GM23338 (cell line): ENCODE measurements around the gene DPYD. TPM values are rescaled to one million over a fixed set of nuclear protein-coding genes. Genes with fewer than 3 reads are reported as not detected.

ENCODE experiments used
- ATAC-seq: fragments of 200-7000 bp; cut with Tn5 transposase; 3 replicates; pipeline ENCODE4 v1.9.1; 2020
- DNase-seq: peaks from one replicate; pipeline ENCODE4 v3.0.0-alpha.2; 2015; ENCODE audit warnings: low spot score
- H2AFZ ChIP-seq: fragments of 200-600 bp; sonication (generic); 2 replicates; pipeline ENCODE4 v1.8.0; 2016; ENCODE audit warnings: antibody characterized with exemption, mild to moderate bottlenecking, moderate library complexity
- H3F3A ChIP-seq: fragments of 200-600 bp; sonication (generic); replicated peaks from 2 replicates; pipeline ENCODE4 v1.8.0; 2017; ENCODE audit warnings: antibody characterized with exemption, mixed run types, low read depth
- H3K27ac ChIP-seq: fragments of 200-600 bp; sonication (generic); 2 replicates; pipeline ENCODE4 v1.6.1; 2016; ENCODE audit warnings: low read depth
- H3K27me3 ChIP-seq: fragments of 200-600 bp; sonication (generic); 2 replicates; pipeline ENCODE4 v1.8.0; 2016; ENCODE audit warnings: mild to moderate bottlenecking, mixed run types, moderate library complexity; ENCODE audit not compliant: insufficient read depth
- H3K36me3 ChIP-seq: fragments of 200-600 bp; sonication (generic); 2 replicates; pipeline ENCODE4 v1.8.0; 2016; ENCODE audit warnings: mild to moderate bottlenecking; ENCODE audit not compliant: insufficient read depth
- H3K4me1 ChIP-seq: fragments of 200-600 bp; sonication (generic); 2 replicates; pipeline ENCODE4 v1.8.0; 2016; ENCODE audit warnings: mild to moderate bottlenecking, moderate library complexity; ENCODE audit not compliant: insufficient read depth
- H3K4me2 ChIP-seq: fragments of 200-600 bp; sonication (generic); 2 replicates; pipeline ENCODE4 v1.7.1; 2017; ENCODE audit warnings: mixed run types
- H3K4me3 ChIP-seq: fragments of 200-600 bp; sonication (generic); 2 replicates; pipeline ENCODE4 v1.6.1; 2016; ENCODE audit warnings: mixed run types
- H3K79me2 ChIP-seq: fragments of 200-600 bp; sonication (generic); replicated peaks from 2 replicates; pipeline ENCODE4 v1.8.0; 2017; ENCODE audit warnings: mild to moderate bottlenecking; ENCODE audit not compliant: insufficient read depth
- H3K9me2 ChIP-seq: fragments of 200-600 bp; sonication (generic); 2 replicates; pipeline ENCODE4 v1.8.0; 2017; ENCODE audit not compliant: insufficient read depth
- H4K20me1 ChIP-seq: fragments of 200-600 bp; sonication (generic); replicated peaks from 2 replicates; pipeline ENCODE4 v1.8.0; 2017; ENCODE audit warnings: mild to moderate bottlenecking; ENCODE audit not compliant: insufficient read depth
- H3K27ac Mint-ChIP-seq: 2 replicates; pipeline ENCODE4 v1.8.0; 2020; ENCODE audit warnings: inconsistent platforms, mild to moderate bottlenecking, moderate library complexity, mixed read lengths
- H3K27me3 Mint-ChIP-seq: 3 replicates; pipeline ENCODE4 v1.8.0; 2022; ENCODE audit warnings: low read depth, mild to moderate bottlenecking, moderate library complexity, mixed read lengths, inconsistent platforms; ENCODE audit not compliant: insufficient read depth, poor library complexity
- H3K36me3 Mint-ChIP-seq: 3 replicates; pipeline ENCODE4 v1.8.0; 2021; ENCODE audit warnings: low read depth, mild to moderate bottlenecking, inconsistent platforms, moderate library complexity, mixed read lengths
- H3K4me1 Mint-ChIP-seq: 3 replicates; pipeline ENCODE4 v1.8.0; 2020; ENCODE audit warnings: mild to moderate bottlenecking, inconsistent platforms, mixed read lengths
- H3K4me3 Mint-ChIP-seq: 3 replicates; pipeline ENCODE4 v1.8.0; 2021; ENCODE audit warnings: moderate library complexity, mild to moderate bottlenecking, inconsistent platforms, mixed read lengths
- H3K9me3 Mint-ChIP-seq: 3 replicates; pipeline ENCODE4 v1.8.0; 2020; ENCODE audit warnings: moderate library complexity, mild to moderate bottlenecking, inconsistent platforms, mixed read lengths
- CREB1 ChIP-seq: fragments of 250-450 bp; sonication (Bioruptor Pico); IDR thresholded peaks from 2 replicates; pipeline ENCODE4 v1.5.0; 2020; ENCODE audit warnings: low read depth, mild to moderate bottlenecking, moderate library complexity
- EZH2 ChIP-seq: fragments of 200-600 bp; sonication (generic); IDR thresholded peaks from one replicate; pipeline ENCODE4 v1.8.0; 2017; ENCODE audit warnings: antibody characterized with exemption, mild to moderate bottlenecking, low read depth; ENCODE audit not compliant: unreplicated experiment
- EZH2phosphoT487 ChIP-seq: fragments of 200-600 bp; sonication (generic); IDR thresholded peaks from one replicate; pipeline ENCODE4 v1.8.1; 2018; ENCODE audit warnings: antibody characterized with exemption; ENCODE audit not compliant: unreplicated experiment
- JUNB ChIP-seq: IDR thresholded peaks from one replicate; pipeline ENCODE4 v1.6.1; 2016; ENCODE audit warnings: antibody characterized with exemption; ENCODE audit not compliant: unreplicated experiment
- NANOG ChIP-seq: IDR thresholded peaks from 2 replicates; pipeline ENCODE4 v1.6.1; 2016; ENCODE audit warnings: antibody characterized with exemption, borderline replicate concordance
- POLR2AphosphoS5 ChIP-seq: IDR thresholded peaks from 2 replicates; pipeline ENCODE4 v1.6.1; 2016; ENCODE audit warnings: antibody characterized with exemption, low read depth
- STAT1 ChIP-seq: IDR thresholded peaks from one replicate; pipeline ENCODE4 v1.6.1; 2016; ENCODE audit warnings: antibody characterized with exemption; ENCODE audit not compliant: unreplicated experiment
- ZNF114 ChIP-seq: fragments of 250-450 bp; sonication (Bioruptor Pico); IDR thresholded peaks from 2 replicates; pipeline ENCODE4 v1.5.0; 2020; ENCODE audit warnings: mild to moderate bottlenecking, moderate library complexity
- ZNF331 ChIP-seq: fragments of 250-450 bp; sonication (Bioruptor Pico); IDR thresholded peaks from 2 replicates; pipeline ENCODE4 v1.5.0; 2020; ENCODE audit warnings: low read depth, mild to moderate bottlenecking, moderate library complexity
- polyA plus RNA-seq: library from polyadenylated mRNA; unstranded; fragments of >200 nt; fragmentation: Nextera tagmentation; extraction: Ambion mirVana; gene quantifications from 2 replicates; pipeline ENCODE4 v1.2.1, GENCODE V29; 2016
- total RNA-seq: library from RNA; depleted of rRNA; stranded (reverse); fragments of >200 nt; shearing (Covaris generic); gene quantifications from 2 replicates; pipeline ENCODE4 v1.2.3, GENCODE V29; 2014
- TF ChIP-seq, protein P1 (sequence below), 2 experiments: fragments of 200-600 bp in 1 of 2; sonication (generic) in 1 of 2; conservative IDR thresholded peaks; 2 replicates each; pipeline versions ENCODE4 v1.5.1 to v1.6.1; 2016 to 2017; ENCODE audit warnings: antibody characterized with exemption in 2 of 2, low read depth in 2 of 2, mild to moderate bottlenecking in 2 of 2, moderate library complexity in 1 of 2
- TF ChIP-seq, protein P2 (sequence below): IDR thresholded peaks from one replicate; pipeline ENCODE4 v1.6.1; 2018; ENCODE audit warnings: antibody characterized with exemption; ENCODE audit not compliant: unreplicated experiment
- TF ChIP-seq, protein P3 (sequence below): fragments of 250-450 bp; sonication (Bioruptor Pico); IDR thresholded peaks from 2 replicates; pipeline ENCODE4 v1.5.0; 2020; ENCODE audit warnings: mild to moderate bottlenecking, moderate library complexity

DPYD gene
- total and polyA plus RNA-seq, 2 experiments from 2014 or later = 0.50 to 1.6 TPM

DNA sequence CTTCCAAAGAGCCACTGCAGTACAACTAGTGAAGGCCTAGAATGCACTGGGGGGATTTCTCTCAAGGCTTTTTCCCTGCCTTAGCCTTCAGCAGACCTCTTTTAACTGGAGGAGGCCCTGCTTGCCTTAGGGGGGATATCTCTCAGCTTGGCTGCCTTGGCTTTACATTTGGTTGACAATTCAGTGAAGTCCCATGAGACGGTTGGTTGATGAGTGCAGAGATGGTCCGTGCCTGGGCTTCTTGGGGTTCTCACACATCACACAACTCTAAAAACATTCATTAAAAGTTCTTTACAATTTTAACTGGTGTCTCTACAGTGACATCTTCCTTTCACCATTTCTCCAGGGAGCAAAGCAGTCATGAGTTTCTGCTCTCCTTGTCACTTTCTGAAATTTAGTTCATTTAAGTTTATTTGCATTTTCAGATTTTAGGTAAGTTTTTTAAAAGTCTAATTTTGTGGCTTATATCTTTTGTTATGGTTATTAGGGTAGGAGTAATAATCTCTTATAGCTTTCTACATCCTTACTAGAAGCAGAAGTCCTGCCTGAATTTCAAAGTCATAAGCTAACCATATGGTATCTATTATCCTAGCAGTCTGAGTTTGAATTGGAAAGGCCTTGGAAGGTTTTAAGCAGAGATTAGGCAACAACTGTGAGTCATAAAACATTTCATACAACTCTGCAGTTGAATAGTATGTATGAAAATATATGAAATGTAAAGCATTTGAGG lies 487.6 kb downstream of the DPYD start (continued):
- TF ChIP-seq CREB1 (CRISPR knock-in tag) (no peak), ZNF114 (CRISPR knock-in tag) (no peak), EZH2phosphoT487 (no peak)

DNA sequence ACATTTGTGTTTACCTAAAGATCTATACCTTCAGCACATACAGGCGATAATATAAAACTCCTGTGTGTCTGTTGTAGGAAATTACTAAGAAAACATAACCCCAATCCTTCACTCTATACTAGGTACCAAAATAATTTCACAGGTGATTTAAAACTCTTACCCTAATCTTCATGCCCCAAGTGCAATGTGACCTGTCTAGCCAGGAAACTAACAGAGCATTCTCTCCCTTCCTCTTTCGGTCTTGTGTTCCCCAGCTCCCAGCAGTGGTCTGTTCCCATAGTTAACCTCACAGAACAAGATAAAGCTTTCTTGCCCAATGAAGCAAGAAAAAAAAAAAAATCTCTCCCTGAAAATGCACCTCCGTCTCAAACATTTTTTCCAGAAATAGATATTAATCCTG lies 493.5 kb downstream of the DPYD start:
- H3K9me2 ChIP-seq = no peaks in the 10 kb centered on the region
- DNase-seq (no peak), ATAC-seq (no peak)
- H3K4me2 ChIP-seq = no peak overlapping the region
- no peak overlapping the region for H3K27ac Mint-ChIP-seq
- no peaks in the 10 kb centered on the region for H3K9me3 Mint-ChIP-seq
- H3K27me3 Mint-ChIP-seq = no peaks in the 10 kb centered on the region
- H3K27ac ChIP-seq = no peak overlapping the region
- H3K36me3 Mint-ChIP-seq = no peaks in the 10 kb centered on the region
- no peaks in the 10 kb centered on the region for H3K27me3 ChIP-seq
- H3F3A ChIP-seq = no peaks in the 10 kb centered on the region
- H2AFZ ChIP-seq = no peak overlapping the region
- H3K4me1 ChIP-seq = no peaks in the 10 kb centered on the region
- H3K79me2 ChIP-seq = no peaks in the 10 kb centered on the region
- peaks cover 5% of the 10 kb centered on the region; the same call in 2 of the 3 replicates for H3K4me1 Mint-ChIP-seq
- no peak overlapping the region for H3K4me3 ChIP-seq
- H3K4me3 Mint-ChIP-seq = no peak overlapping the region
- H4K20me1 ChIP-seq = no peaks in the 10 kb centered on the region
- H3K36me3 ChIP-seq = no peaks in the 10 kb centered on the region
- TF ChIP-seq EZH2 = no peak
- no peak for TF ChIP-seq JUNB
- TF ChIP-seq ZNF114 (CRISPR knock-in tag) = no peak
- no peak for TF ChIP-seq ZNF331 (CRISPR knock-in tag)
- TF ChIP-seq EZH2phosphoT487 = no peak
- TF ChIP-seq, protein P1, sequence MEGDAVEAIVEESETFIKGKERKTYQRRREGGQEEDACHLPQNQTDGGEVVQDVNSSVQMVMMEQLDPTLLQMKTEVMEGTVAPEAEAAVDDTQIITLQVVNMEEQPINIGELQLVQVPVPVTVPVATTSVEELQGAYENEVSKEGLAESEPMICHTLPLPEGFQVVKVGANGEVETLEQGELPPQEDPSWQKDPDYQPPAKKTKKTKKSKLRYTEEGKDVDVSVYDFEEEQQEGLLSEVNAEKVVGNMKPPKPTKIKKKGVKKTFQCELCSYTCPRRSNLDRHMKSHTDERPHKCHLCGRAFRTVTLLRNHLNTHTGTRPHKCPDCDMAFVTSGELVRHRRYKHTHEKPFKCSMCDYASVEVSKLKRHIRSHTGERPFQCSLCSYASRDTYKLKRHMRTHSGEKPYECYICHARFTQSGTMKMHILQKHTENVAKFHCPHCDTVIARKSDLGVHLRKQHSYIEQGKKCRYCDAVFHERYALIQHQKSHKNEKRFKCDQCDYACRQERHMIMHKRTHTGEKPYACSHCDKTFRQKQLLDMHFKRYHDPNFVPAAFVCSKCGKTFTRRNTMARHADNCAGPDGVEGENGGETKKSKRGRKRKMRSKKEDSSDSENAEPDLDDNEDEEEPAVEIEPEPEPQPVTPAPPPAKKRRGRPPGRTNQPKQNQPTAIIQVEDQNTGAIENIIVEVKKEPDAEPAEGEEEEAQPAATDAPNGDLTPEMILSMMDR (conservative IDR thresholded peaks at IDR 0.05; ENCODE audit: low read depth in 2 of 2) = no peak
- TF ChIP-seq, protein P2, sequence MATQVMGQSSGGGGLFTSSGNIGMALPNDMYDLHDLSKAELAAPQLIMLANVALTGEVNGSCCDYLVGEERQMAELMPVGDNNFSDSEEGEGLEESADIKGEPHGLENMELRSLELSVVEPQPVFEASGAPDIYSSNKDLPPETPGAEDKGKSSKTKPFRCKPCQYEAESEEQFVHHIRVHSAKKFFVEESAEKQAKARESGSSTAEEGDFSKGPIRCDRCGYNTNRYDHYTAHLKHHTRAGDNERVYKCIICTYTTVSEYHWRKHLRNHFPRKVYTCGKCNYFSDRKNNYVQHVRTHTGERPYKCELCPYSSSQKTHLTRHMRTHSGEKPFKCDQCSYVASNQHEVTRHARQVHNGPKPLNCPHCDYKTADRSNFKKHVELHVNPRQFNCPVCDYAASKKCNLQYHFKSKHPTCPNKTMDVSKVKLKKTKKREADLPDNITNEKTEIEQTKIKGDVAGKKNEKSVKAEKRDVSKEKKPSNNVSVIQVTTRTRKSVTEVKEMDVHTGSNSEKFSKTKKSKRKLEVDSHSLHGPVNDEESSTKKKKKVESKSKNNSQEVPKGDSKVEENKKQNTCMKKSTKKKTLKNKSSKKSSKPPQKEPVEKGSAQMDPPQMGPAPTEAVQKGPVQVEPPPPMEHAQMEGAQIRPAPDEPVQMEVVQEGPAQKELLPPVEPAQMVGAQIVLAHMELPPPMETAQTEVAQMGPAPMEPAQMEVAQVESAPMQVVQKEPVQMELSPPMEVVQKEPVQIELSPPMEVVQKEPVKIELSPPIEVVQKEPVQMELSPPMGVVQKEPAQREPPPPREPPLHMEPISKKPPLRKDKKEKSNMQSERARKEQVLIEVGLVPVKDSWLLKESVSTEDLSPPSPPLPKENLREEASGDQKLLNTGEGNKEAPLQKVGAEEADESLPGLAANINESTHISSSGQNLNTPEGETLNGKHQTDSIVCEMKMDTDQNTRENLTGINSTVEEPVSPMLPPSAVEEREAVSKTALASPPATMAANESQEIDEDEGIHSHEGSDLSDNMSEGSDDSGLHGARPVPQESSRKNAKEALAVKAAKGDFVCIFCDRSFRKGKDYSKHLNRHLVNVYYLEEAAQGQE = no peak
- TF ChIP-seq POLR2AphosphoS5 = no peak
- TF ChIP-seq, protein P3, sequence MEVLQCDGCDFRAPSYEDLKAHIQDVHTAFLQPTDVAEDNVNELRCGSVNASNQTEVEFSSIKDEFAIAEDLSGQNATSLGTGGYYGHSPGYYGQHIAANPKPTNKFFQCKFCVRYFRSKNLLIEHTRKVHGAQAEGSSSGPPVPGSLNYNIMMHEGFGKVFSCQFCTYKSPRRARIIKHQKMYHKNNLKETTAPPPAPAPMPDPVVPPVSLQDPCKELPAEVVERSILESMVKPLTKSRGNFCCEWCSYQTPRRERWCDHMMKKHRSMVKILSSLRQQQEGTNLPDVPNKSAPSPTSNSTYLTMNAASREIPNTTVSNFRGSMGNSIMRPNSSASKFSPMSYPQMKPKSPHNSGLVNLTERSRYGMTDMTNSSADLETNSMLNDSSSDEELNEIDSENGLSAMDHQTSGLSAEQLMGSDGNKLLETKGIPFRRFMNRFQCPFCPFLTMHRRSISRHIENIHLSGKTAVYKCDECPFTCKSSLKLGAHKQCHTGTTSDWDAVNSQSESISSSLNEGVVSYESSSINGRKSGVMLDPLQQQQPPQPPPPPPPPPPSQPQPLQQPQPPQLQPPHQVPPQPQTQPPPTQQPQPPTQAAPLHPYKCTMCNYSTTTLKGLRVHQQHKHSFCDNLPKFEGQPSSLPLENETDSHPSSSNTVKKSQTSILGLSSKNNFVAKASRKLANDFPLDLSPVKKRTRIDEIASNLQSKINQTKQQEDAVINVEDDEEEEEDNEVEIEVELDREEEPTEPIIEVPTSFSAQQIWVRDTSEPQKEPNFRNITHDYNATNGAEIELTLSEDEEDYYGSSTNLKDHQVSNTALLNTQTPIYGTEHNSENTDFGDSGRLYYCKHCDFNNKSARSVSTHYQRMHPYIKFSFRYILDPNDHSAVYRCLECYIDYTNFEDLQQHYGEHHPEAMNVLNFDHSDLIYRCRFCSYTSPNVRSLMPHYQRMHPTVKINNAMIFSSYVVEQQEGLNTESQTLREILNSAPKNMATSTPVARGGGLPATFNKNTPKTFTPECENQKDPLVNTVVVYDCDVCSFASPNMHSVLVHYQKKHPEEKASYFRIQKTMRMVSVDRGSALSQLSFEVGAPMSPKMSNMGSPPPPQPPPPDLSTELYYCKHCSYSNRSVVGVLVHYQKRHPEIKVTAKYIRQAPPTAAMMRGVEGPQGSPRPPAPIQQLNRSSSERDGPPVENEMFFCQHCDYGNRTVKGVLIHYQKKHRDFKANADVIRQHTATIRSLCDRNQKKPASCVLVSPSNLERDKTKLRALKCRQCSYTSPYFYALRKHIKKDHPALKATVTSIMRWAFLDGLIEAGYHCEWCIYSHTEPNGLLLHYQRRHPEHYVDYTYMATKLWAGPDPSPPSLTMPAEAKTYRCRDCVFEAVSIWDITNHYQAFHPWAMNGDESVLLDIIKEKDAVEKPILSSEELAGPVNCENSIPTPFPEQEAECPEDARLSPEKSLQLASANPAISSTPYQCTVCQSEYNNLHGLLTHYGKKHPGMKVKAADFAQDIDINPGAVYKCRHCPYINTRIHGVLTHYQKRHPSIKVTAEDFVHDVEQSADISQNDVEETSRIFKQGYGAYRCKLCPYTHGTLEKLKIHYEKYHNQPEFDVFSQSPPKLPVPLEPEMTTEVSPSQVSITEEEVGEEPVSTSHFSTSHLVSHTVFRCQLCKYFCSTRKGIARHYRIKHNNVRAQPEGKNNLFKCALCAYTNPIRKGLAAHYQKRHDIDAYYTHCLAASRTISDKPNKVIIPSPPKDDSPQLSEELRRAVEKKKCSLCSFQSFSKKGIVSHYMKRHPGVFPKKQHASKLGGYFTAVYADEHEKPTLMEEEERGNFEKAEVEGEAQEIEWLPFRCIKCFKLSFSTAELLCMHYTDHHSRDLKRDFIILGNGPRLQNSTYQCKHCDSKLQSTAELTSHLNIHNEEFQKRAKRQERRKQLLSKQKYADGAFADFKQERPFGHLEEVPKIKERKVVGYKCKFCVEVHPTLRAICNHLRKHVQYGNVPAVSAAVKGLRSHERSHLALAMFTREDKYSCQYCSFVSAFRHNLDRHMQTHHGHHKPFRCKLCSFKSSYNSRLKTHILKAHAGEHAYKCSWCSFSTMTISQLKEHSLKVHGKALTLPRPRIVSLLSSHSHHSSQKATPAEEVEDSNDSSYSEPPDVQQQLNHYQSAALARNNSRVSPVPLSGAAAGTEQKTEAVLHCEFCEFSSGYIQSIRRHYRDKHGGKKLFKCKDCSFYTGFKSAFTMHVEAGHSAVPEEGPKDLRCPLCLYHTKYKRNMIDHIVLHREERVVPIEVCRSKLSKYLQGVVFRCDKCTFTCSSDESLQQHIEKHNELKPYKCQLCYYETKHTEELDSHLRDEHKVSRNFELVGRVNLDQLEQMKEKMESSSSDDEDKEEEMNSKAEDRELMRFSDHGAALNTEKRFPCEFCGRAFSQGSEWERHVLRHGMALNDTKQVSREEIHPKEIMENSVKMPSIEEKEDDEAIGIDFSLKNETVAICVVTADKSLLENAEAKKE (CRISPR knock-in tag) = no peak
- no peak for TF ChIP-seq NANOG
- no peak for TF ChIP-seq STAT1
